T-helper 2 cell (primary cell): ENCODE data around the gene UNC13C.

Experiments used
- DNase-seq, 5 experiments: peaks; one replicate each; pipeline versions ENCODE4 v3.0.0 to v3.0.0-alpha.2; 2012 to 2022

UNC13C gene

DNA sequence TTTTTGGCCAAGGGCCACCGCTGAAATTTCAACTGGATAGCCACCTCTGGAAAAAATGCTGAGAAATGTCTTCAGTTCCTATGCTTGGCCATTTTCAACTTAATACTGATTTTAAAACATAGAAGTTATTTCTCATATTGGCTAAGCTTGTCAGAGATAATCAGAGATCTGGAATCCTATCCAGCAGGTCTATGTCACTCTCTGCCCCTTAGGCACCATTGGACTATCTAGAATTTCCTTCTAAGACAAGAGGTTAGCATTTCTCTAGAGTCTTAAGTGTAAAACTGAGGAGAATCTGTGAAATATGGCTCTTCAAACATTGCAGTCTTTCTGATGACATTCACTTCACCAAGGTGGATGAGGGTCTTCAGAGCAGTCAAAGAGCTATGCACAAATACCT, 597.3 kb downstream of the UNC13C start:
- DNase-seq = no peak

DNA sequence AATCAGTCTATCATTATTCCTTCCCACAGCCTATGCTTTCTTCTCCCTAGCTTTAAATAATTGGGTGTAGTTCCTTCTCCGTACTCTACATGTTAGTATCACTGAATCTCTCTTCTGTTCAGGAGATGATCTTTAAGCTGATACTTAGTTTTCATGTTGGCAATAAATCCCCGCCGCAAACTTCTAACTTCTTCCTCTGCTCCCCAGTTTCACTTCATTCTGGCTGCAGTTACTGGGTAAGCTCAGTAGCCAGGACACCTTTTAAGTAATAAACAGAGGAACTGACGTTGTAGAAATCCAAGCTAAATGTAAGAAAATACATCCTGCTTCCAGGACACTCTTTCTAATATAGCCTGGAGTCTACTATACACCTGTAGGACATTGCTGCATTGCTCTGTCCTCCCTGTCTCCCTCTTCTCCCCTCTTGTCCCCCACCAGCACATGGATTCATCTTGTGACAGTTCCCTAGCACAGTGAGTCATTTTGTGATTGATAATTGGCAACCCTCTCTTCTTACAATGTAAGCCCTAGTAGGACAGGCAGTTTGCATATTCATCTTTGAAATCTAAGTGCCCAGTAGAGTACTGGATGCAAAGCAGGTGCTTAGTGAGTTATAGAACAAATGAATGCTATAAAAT, 598.2 kb downstream of the UNC13C start:
- no peak for DNase-seq

DNA sequence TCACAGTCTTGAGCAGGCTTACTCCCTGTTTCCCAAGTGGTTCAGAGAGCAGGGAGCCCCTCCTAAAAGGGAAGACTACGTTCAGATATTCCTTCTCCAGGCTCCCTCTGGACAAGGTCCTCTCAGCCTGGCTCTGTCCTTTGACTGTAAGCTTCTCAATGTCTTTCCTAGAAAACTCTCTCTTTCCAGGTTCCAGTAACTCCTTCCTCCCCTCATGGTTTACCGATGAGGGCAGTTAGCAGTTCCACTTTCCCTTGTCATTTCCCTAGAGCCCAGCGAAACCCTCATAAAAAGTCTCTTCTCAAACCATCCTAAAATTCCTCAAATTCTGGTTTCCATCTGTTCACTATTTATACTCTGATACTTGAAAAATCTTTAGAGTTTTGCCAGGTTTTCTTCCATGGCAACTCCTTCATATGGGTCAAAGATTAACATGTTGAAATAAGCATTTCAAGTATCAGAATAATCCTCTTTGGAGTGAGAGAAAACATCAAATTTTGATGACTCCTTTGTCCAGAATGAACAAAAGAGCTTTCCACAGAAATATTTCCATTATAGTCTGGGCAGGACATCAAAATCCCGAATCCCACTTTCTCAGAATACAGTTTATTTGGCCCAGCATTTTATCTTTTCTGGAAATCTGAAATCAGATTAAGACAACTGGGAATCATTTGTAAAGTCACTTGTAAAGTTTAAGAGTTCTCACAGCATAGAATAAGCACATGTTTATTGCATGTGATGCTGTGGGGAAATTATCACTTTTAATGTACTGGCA, 599.4 kb downstream of the UNC13C start:
- DNase-seq = no peak

DNA sequence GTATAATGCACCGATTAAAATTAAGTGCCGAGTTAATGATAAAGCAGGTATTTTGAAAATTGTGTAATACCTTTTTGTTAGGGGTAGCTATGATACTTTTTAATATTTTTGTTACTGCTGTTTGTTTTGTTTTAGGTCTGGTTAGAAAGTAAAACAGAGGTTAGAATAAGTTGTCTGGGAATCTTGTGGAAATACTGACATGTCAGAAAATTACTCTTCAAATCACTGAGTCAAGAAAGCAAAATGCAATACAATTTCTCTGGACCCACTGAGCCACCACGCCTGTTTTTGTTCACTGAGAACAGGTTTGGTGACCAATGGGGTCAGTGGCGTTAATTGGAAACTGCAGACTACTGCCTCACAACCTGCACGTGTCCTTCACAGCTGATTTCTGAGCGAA, 601.6 kb downstream of the UNC13C start:
- no peak for DNase-seq

DNA sequence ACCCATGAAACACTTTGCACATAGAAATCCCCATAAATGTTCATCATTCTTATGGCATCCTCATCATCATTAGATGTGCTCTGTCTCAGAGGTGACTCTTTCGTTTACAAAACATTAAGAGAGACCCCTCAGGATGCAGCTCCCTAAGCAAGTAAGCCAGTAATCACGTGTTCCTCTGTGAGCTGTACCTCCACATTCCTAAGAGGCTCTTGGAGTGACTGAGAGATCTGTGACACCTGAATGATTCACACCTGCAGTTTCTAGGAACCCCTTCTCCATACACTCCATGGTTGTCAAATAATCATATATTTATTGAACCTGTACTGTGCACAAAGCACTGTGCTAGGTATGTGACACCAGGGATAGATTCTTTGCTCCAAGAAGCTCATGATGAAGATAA, 602.4 kb downstream of the UNC13C start:
- DNase-seq = no peak

DNA sequence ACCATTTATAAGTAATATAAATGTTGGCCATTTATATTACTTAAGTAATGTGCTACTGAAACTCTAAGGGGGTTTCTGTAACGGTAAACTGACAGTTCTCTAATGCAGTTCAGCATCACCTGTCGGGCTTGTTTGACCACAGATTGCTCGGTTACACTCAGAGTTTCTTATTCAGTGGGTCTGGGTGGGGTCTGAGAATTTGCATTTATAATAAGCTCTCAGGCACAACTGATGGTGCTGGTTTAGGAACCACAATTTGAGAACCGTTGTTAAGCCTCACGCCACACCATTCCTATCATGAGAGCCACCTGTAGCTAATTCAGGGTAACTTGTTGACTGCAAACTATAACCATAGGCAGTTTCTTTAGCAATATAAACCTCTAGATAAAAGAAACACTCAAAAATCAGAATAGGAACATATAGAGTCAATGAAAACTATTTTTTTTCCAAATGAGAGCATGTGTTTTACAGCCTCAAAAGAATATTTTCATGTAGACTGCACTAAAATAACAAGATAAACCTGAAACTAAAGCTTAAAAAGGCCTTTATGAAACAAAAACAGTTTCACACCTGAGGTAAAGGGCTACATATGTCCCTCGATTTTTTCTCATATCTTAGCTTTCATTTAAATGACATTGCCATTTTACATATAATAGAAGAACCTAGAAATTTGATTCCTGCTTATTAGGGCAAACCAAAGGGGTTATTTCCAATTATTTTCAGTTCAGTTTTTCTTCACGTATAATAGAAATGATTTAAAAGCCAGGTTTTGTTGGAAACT, 604.8 kb downstream of the UNC13C start:
- DNase-seq = no peak

DNA sequence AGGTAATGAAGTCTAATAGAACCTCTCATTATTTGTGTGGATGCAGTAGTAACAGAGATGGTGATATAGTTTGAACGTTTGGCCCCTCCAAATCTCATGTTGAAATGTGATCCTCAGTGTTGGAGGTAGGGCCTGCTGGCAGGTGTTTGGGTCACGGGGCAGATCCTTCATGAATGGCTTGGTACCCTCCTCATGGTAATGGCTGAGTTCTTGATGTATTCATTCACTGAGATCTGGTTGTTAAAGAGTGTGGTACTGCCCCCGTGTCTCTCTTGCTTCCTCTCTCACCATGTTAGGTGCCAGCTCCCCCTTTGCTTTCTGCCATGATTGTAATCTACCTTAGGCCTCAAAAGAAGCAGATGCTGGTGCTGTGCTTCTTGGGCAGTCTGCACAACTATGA, 606.8 kb downstream of the UNC13C start:
- DNase-seq = no peak

DNA sequence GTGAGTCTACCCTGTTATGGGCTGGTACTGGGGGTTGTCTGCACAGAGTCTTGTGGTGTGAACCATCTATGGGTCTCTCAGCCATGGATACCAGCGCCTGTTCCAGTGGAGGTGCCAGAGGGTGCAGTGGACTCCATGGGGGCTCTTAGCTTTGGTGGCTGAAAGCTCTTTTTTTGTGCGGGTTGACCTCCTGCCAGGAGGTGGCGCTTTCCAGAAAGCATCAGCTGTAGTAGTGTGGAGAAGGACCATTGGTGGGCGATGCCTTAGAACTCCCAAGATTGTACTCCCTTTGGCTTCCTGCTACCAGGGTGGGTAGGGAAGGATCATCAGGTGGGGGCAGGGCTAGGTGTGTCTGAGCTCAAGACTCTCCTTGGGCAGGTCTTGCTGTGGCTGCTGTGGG, 615.9 kb downstream of the UNC13C start:
- DNase-seq = no peak

DNA sequence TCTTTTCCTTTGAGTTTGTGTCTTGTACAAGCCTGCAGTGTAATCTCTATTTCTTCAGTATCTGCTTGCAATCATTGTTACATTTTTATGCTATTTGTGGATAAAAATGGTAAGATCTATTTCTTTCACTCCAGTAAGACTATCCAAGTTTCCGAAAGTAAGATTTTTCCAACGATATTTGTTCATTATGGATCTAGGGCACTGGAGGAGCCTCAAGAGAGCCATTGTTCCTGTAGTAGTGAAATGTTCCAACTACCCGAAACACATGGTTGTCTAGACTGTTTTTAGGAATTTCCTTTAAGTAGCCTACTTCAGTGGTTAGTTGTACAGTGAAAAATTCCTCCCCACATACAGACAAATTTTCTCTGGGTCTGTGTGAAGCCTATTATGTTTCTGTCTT, 621.1 kb downstream of the UNC13C start:
- no peak for DNase-seq

DNA sequence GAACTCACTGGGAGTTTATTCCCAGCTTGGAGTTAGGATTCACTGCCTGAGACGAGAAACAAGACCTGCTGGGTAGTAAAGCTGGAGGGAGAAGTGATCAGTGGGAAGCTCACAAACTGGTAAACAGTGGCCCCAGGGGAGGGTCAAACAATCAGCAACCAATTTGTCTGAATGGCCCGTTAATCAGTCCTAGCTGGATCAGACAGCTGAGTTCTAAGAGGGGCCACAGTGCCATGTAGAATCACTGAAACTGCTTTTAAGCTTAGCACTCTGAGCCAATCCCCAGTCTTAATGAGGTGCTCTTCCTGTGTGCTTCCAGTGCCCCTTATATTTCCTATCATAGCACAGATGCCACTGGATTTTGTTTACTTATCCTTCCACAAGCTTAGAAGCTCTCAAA, 626.8 kb downstream of the UNC13C start:
- DNase-seq = no peak

DNA sequence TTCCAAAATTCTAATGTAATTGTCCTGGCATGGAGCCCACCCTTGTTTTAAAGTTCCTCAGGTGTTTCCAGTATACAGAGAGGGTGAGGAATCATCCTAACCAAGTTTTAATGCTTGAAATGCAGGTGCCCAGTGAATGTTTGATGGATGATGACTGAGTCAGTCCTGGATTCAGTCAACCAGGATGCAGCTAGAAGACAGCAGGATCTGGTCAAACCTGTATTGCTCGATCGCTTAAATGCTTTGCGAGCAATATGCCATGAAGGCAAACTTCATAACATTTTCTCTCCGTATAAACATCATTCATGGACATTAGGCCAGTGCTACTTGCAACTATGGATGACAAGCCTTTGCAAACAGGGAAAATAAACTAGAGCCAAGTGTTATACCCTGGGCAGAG, 627.3 kb downstream of the UNC13C start:
- DNase-seq = no peak

DNA sequence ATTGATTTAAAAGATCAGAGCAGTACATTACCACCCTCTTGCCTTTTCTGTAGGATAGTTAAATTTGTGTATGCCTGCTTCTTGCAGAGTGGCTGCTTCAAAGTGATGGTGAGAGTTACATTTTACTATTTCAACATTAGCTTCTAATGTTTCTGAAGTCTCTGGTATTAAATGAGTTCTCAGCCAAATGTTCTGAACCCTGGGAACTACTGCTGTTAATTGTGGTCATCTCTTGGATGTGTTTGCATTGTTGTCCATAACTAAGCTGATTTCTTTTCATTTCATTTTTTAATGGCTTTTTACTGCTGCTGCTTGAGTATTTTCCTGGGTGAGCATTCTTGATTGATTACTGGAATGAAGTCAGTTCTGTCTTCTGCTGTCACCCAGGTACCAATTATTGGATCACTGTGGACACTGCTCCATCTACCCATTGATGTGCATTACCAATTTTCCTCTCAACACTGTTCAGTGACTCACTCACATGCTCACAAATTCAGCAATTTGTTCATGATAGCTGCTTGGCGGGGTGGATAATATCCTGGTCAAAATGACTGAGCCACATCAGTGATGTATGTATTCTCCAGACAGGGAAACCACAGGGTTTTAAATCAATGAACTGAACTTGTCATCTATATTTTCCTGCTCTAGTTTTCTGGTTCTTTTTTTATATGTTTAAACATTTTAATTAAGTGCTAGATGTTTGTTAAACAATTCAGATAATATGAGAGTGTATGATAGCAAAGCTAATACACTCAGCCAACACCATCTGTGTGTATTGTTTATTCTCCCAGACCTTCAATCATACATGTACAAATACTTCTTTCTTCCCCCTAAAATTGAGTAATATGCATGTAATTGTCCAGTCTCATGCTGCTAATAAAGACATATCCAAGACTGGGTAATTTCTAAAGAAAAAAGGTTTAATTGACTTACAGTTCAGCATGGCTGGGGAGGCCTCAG, 630.9 kb downstream of the UNC13C start:
- DNase-seq = no peak

DNA sequence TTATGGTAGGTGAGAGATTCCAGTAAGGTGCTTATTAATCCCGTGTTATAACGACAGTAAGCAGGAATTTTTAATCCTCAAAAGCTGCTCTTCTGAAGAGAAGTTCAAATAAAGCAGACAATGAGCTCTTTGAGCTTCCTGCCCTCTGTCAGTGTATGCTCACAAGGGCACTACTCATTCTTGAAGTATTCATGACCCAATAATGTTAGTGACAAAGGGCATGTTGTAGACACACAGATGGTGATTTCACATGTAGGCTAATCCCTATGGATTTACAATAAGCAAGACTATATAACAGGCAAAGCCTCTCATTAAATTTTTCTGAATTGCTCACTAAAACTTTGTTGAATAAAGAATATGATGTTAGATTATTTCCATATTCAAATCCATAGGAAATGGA, 639.9 kb downstream of the UNC13C start:
- DNase-seq = no peak

DNA sequence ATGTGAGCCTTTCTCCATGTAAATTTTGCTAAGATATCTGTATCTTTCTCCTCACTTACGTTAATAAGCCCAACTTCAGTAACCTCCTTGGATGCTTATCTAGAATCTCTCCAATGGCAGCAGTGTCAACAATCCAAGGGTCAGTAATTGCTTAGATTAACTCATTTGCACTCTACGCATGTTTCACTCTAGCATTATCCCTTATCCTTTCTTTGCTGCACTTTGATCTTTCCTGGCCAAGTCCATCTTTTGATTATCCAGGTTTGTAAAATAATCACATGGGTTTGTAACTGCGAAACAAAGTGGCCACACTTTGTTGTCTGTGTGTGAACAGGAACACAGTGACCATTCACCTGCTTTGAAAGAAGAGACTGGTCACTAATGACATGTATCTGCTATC, 640.9 kb downstream of the UNC13C start:
- DNase-seq = no peak

DNA sequence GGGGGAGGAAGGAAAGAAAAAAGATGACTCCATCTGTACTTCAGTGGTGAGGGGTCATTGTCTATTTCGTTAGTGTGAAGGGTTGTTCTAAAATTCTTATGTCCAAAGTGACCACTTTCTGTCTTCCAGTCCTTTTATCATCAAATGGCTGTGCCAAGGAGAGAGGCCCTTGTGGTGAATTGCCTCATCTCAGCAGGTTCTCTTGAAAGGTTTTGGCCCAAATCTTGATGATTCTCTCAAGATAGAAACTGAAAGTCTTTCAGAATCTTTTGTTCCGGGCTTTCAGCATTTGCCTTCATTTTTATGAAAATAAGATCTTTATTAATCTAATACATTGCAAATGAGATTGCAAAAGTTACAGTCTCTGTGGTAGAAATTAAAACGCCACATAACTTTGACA, 642.7 kb downstream of the UNC13C start:
- DNase-seq = no peak

DNA sequence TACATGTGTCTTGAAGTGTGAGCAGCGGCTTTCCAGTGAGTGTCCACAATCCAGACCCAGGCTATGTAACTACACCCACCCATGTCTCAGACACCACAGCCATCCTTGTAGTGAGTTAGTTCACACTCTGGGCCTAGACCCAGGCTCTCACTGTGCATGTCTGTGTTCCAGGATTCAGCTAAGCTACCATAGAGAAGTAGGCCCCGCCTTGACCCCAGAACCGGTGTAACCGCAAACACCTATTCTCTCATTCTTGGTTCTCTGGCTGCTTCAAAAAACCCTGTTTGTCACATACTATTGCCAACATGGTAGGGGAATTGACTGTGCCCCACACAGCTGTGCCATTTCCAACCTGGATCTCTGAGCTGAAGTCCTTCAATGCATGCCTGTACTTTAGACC, 657.9 kb downstream of the UNC13C start:
- DNase-seq = no peak

DNA sequence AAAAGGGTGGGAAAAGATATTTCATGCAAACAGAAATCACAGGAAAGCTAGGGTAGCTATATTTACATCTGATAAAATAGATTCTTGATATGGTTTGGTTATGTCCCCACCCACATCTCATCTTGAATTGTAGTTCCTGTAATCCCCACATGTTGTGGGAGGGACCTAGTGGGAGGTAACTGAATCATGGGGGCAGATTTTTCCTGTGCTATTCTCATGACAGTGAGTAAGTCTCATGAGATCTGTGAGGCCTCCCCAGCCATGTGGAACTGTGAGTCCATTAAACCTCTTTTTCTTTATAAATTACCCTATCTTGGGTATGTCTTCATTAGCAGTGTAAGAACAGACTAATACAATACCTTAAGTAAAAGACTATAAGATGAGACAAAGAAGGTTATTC, 660.4 kb downstream of the UNC13C start:
- DNase-seq = no peak

DNA sequence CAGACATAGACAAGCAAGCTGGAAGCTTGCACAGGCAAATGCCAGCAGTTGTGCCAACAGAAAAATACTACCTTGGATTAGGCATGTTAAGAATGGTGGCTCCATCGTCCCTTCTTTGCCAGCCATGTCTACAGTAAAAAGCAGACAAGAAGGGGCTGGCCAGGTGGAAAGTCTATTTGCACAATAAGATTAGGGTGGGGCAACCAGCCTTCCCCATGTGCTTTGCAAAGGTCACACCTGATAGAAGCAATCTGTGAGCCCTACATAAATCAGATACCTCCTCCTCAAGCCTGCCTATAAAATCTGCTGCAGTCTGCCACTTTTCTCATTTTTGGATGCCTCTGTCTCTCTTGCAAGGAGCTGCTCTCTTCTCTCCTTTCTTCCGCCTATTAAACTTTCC, 662.6 kb downstream of the UNC13C start:
- no peak for DNase-seq

DNA sequence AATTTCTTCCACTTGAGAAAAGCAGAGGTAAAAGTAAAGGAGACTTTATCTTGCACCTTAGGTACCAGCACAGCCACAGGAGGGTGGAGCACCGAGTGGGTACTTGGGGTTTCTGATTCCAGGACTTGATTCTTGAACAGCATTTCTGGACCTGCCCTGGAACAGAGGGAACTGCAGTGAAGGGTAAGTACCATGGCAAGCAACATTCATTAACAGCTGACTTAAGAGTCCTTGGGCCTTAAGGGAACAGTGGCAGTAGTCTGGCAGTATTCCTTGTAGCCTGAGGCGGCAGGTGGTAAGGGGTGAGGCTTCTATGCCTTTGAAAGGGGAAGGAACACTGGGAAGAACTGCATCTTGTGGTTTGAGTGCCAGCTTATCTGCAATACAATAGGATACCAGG, 666.6 kb downstream of the UNC13C start:
- DNase-seq = no peak

DNA sequence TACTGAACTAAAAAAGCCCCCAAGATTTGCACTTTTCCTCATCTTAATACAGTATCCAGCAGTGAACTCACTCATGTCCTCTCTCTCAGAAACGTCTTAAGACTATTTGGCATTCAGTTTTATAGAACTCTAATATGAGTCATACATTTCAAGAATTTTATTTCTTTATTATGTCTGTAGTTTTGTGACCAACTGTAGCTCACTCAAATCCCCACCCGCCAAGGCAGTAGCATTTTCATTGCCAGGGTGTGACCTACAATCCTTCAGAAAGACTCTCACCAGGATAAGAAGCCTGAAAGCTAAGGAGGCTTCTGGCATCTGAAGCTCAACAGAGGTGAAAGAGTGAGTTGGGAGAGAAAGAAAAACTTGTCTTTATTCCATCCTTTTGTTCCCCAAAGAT, 681.4 kb downstream of the UNC13C start:
- DNase-seq = no peak

DNA sequence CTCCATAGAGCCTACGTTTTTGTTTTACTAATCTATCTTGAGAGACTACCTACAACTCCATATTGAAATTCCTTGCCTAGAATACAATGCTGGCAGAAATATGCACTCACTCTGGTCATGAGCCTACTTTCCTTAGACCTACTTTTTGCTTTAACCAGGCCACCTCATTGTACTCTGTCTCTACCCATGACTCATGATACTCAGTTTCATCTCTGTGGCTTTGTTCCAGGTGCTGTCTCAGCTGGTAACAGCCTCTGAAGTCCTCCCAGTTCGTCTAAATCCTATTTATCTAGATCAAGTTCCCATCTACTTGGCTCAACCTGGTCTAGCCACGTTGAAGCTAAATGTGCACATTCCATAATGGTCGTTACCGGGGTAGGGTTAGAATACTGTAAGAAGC, 682.1 kb downstream of the UNC13C start:
- no peak for DNase-seq

DNA sequence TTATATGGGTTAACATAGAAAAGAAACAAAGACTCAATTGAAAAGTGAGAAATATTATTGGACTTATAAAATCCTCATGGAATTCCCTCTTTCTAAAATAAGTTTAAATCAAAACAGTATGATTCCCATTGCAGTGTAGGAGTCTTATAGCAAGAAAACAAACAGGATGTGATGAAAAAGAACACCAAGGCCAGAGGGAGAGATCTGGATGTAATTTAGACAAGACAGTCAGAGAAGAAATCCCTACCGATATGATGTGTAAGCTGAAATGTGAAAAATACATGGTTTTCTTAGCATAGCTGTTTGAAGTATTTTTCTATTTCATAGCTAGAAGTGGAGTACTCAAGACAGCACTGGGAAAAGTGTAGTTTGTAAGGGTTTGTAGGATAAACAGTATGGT, 697.0 kb downstream of the UNC13C start:
- no peak for DNase-seq

DNA sequence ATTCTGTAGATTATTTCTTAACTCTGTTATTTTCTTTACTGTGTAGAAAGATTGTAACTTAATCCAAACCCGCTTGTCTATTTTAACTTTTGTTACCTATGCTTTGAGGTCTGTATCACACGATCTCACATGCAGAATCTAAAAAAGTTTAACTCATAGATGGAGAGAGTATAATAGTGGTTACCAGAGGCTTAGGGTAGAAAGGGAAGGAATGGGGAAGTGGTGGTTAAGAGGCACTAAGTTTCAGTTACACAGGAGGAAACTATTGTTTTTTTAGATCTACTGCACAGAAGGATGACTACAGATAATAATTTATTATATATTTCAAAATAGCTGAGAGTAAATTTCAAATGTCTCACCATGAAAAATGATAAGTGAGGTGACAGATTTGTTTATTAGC, 703.3 kb downstream of the UNC13C start:
- DNase-seq = no peak
